HAP-1 (cell line): ENCODE results near the gene GYS1.

Source experiments
- DNase-seq, 2 experiments: peaks; one replicate each; pipeline ENCODE4 v3.0.0-alpha.2; 2016 to 2020; ENCODE audit warnings: low spot score in 2 of 2
- H3K27me3 ChIP-seq: fragments of 250-450 bp; sonication (Bioruptor Pico); 2 replicates; pipeline ENCODE4 v1.5.1; 2020; ENCODE audit warnings: low read depth, mild to moderate bottlenecking, moderate library complexity
- H3K36me3 ChIP-seq: fragments of 250-450 bp; sonication (Bioruptor Pico); replicated peaks from 2 replicates; pipeline ENCODE4 v1.5.1; 2020; ENCODE audit warnings: mild to moderate bottlenecking
- H3K4me1 ChIP-seq: fragments of 250-450 bp; sonication (Bioruptor Pico); 2 replicates; pipeline ENCODE4 v1.5.1; 2020; ENCODE audit warnings: mild to moderate bottlenecking
- H3K4me3 ChIP-seq: fragments of 250-450 bp; sonication (Bioruptor Pico); 2 replicates; pipeline ENCODE4 v1.5.1; 2020; ENCODE audit warnings: mild to moderate bottlenecking, moderate library complexity
- H3K9me3 ChIP-seq: fragments of 250-450 bp; sonication (Bioruptor Pico); 2 replicates; pipeline ENCODE4 v1.5.1; 2020; ENCODE audit warnings: mild to moderate bottlenecking, moderate library complexity
- in situ Hi-C: fragments of 300-500 bp; cut with MboI; formaldehyde crosslinking; loops from 3 replicates; pipeline ENCODE4 v1.14.3; 2020; ENCODE audit warnings: low sequenced_read_pairs, inconsistent platforms, mixed read lengths

The GYS1 gene

DNA sequence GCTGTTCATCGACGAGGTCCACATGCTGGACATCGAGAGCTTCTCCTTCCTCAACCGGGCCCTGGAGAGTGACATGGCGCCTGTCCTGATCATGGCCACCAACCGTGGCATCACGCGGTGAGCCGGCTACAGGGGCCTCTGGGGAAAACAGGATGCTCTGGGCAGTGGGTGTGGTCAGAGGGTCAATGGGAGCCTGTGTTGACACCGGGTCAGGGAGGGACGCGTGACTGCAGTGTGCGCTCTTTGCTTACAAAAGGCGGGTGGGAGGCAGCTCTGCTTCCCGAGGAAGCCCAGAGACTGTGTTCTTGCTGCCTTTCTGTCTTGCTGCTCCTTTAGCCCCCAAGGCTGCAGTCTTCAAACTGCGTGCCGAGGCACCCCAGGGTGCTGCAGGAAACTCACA lies 18.1 kb upstream of the GYS1 start:
- Histone ChIP-seq H3K27me3 (no peaks in the 10 kb centered on the region), H3K4me1 (no peaks in the 10 kb centered on the region), H3K4me3 (no peak overlapping the region), H3K36me3 (peaks cover 78% of the 10 kb centered on the region), H3K9me3 (no peaks in the 10 kb centered on the region)
- DNase-seq = no peak
- in situ Hi-C loops = no loop called here

DNA sequence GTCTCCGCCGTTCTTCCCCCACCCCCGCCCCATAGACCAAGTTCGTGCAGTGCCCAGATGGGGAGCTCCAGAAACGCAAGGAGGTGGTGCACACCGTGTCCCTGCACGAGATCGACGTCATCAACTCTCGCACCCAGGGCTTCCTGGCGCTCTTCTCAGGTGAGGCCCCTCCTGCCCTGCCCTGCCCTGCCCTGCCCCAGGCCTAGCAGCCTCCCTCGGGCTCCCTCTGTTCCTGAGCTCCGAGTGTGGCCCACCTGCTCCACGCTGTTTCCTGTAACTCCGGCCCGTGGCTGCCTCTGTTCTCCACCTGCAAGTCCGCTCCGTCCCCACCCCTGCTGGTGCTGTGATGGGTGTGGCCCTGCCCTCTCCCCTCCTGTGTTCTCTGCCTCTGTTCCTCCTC lies 17.3 kb upstream of the GYS1 start:
- no peak for DNase-seq
- in situ Hi-C loops = no loop called here
- Histone ChIP-seq H3K4me1 (no peaks in the 10 kb centered on the region), H3K36me3 (peaks cover 80% of the 10 kb centered on the region), H3K4me3 (no peak overlapping the region), H3K27me3 (no peaks in the 10 kb centered on the region), H3K9me3 (no peaks in the 10 kb centered on the region)

GRCh38 chr19:49009828-49010227 lies 16.7 kb upstream of the GYS1 start:
- Histone ChIP-seq H3K36me3 (peaks cover 79% of the 10 kb centered on the region), H3K4me1 (no peaks in the 10 kb centered on the region), H3K9me3 (no peaks in the 10 kb centered on the region), H3K4me3 (no peak overlapping the region), H3K27me3 (no peaks in the 10 kb centered on the region)
- DNase-seq = no peak
- in situ Hi-C loops = no loop called here

DNA sequence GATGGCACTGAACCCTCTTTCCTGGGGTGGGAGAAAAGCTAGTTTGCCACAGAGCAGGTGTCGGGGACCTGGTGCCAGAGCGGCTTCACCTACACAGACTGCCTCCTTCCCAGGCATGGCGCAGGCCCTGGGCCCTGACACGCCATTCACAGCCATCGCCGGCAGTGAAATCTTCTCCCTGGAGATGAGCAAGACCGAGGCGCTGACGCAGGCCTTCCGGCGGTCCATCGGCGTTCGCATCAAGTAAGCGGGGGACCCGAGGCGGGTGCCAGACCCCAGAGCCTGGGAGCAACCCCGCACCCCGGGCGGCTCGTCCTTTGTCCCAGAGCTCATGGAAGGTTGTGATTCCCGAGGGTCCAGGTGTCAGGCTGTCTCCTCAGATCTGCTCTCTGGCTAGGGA lies 13.8 kb upstream of the GYS1 start:
- peaks cover 80% of the 10 kb centered on the region for H3K36me3 ChIP-seq
- no peaks in the 10 kb centered on the region for H3K27me3 ChIP-seq
- no peaks in the 10 kb centered on the region for H3K9me3 ChIP-seq
- in situ Hi-C loops = no loop called here
- no peak overlapping the region for H3K4me3 ChIP-seq
- DNase-seq = no peak
- no peaks in the 10 kb centered on the region for H3K4me1 ChIP-seq

DNA sequence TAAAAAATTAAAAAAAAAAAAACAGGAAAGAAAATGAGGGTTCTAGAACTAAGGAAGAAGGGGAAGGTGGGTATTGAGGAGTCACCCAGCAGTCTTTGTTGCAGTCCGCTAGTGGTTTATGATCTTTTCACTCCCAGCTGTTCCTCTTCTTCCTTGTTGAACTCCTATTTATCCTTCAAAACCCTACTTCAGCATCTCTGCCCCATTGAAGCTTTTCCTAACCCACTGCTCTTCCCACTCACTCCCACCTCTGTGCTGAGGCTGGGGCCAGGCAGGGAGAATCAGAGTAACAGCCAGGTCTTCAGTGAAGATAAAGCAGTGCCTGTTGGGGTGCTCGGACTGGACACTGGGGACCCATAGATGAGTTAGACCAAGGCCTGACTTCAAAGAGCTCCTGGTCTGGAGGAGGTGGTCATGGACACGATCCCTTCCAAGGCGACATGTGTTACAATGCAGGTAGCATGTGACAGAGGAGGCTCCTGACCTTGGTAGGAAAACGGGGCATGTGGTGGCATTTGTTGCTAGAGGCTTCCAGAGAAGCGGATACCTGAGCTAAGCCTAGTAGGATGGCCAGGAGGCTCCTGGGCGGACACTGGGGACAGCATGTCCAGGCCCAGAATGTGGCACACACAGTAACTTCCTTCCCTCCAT lies 12.0 kb upstream of the GYS1 start:
- Histone ChIP-seq H3K27me3 (no peaks in the 10 kb centered on the region), H3K4me1 (no peaks in the 10 kb centered on the region), H3K9me3 (no peaks in the 10 kb centered on the region), H3K4me3 (no peak overlapping the region), H3K36me3 (peaks cover 70% of the 10 kb centered on the region)
- in situ Hi-C loops = no loop called here
- no peak for DNase-seq

- Histone ChIP-seq H3K4me3 (no peak overlapping the region), H3K36me3 (peaks cover 69% of the 10 kb centered on the region)
Measured at GRCh38 chr19:49004133-49004532, 11.0 kb upstream of the GYS1 start.

DNA sequence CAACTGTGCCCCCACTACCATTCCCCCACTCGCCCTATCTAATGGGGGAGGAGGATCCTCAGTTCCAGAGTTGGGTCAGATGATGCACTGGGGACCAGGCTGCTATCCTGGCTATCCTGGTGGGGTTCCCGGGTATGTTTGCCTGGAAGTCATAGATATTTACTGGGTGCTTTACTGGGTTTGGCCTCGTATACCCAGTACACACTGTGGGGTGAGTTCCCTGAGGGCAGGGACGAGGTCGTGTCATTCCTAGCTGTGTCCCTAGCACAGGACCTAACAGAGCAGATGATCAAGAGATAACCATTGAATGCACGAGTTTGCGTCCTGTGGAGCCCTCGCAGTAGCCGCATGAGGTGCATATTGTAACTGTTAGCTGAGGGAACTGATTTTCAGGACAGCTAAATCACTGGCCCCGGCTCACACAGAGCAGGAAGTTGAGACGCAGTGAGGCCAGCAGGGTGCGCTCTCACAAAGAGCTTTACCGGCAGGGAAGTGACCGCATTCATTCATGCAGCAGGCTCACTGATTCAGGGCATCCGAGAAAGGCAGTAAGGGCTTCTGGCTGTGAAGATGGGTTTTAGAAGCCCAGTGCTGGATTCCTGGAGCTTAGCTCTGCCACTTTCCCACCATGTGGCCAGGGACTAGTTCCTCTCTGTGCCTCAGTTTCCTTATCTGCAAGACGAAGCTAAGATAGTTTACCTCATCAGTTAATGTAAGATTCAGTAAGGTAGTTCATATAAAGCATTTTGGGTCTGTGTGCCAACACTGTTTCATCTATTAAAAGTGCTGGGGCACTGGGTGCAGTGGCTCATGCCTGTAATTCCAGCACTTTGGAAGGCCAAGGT lies 6.6 kb upstream of the GYS1 start:
- Histone ChIP-seq H3K36me3 (peaks cover 43% of the 10 kb centered on the region), H3K9me3 (no peaks in the 10 kb centered on the region), H3K4me3 (no peak overlapping the region), H3K27me3 (no peaks in the 10 kb centered on the region), H3K4me1 (peaks cover 3% of the 10 kb centered on the region)
- in situ Hi-C loops = no loop called here
- peak; percentile 60 to 85 for DNase-seq

More at GRCh38 chr19:49004133-49004532, 11.0 kb upstream of the GYS1 start:
- no peaks in the 10 kb centered on the region for H3K9me3 ChIP-seq
- no peaks in the 10 kb centered on the region for H3K27me3 ChIP-seq
- H3K4me1 ChIP-seq = no peaks in the 10 kb centered on the region
- in situ Hi-C loops = no loop called here
- no peak for DNase-seq

DNA sequence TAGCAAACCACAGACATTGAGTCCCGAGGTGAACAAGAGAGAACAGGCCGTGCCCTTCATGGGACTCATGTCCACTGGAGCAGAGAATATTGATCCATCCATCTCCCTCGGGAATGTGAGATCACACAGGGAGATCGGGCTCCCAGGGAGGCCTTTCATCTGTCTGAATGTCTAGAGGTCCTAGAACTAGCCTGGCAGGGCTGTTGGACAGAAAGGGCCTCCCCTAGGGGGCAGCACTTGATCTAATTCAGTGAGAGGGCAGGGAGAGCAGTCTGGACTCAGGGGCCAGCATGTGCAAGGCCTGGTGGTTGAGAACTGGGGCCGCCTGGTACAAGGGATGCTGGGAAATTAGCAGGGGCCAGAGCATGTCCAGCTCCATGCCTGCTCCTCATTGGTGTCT lies 4.9 kb upstream of the GYS1 start:
- Histone ChIP-seq H3K36me3 (peaks cover 28% of the 10 kb centered on the region), H3K27me3 (no peaks in the 10 kb centered on the region), H3K4me3 (no peak overlapping the region), H3K9me3 (no peaks in the 10 kb centered on the region), H3K4me1 (peaks cover 3% of the 10 kb centered on the region)
- peak; percentile 78 to 88 for DNase-seq
- in situ Hi-C loops = no loop called here

- Histone ChIP-seq H3K4me3 (peak overlapping the region; percentile 72), H3K36me3 (peaks cover 9% of the 10 kb centered on the region), H3K27me3 (no peaks in the 10 kb centered on the region), H3K9me3 (no peaks in the 10 kb centered on the region), H3K4me1 (peaks cover 3% of the 10 kb centered on the region)
- no peak for DNase-seq
- in situ Hi-C loops = no loop called here
Measured at GRCh38 chr19:48994035-48994386, 902 bp upstream of the GYS1 start.

- Histone ChIP-seq H3K4me1 (peaks cover 3% of the 10 kb centered on the region), H3K4me3 (peak overlapping the region; percentile 72)
Measured at GRCh38 chr19:48992581-48993174, 431 bp downstream of the GYS1 start.

GRCh38 chr19:48991873-48992580 lies 1.1 kb downstream of the GYS1 start:
- H3K4me3 ChIP-seq = peak overlapping the region; percentile 72
- no peaks in the 10 kb centered on the region for H3K27me3 ChIP-seq
- peaks cover 3% of the 10 kb centered on the region for H3K4me1 ChIP-seq
- peaks cover 22% of the 10 kb centered on the region for H3K36me3 ChIP-seq
- DNase-seq = peak; percentile 56 to 74
- no peaks in the 10 kb centered on the region for H3K9me3 ChIP-seq
- in situ Hi-C loops = no loop called here

More at GRCh38 chr19:48992581-48993174, 431 bp downstream of the GYS1 start:
- H3K27me3 ChIP-seq = no peaks in the 10 kb centered on the region
- peaks cover 18% of the 10 kb centered on the region for H3K36me3 ChIP-seq
- in situ Hi-C loops = no loop called here
- H3K9me3 ChIP-seq = no peaks in the 10 kb centered on the region
- peak in 1 of 2 experiments; percentile 36 for DNase-seq

- no peak overlapping the region for H3K4me3 ChIP-seq
Measured at GRCh38 chr19:48991011-48991609, 2.0 kb downstream of the GYS1 start.

GRCh38 chr19:48990400-48990799 lies 2.7 kb downstream of the GYS1 start:
- Histone ChIP-seq H3K4me1 (peaks cover 3% of the 10 kb centered on the region), H3K36me3 (peaks cover 29% of the 10 kb centered on the region), H3K9me3 (no peaks in the 10 kb centered on the region), H3K4me3 (no peak overlapping the region), H3K27me3 (no peaks in the 10 kb centered on the region)
- DNase-seq = no peak
- in situ Hi-C loops = no loop called here

More at GRCh38 chr19:48991011-48991609, 2.0 kb downstream of the GYS1 start:
- peaks cover 26% of the 10 kb centered on the region for H3K36me3 ChIP-seq
- DNase-seq = no peak
- H3K9me3 ChIP-seq = no peaks in the 10 kb centered on the region
- in situ Hi-C loops = no loop called here
- peaks cover 3% of the 10 kb centered on the region for H3K4me1 ChIP-seq
- no peaks in the 10 kb centered on the region for H3K27me3 ChIP-seq
